GM12873 (cell line): Measurements from ENCODE around the gene NANOS1.

Experiments used
- CTCF ChIP-seq: IDR thresholded peaks from 2 replicates; pipeline ENCODE4 v1.5.1; 2012; ENCODE audit warnings: low read depth, mild to moderate bottlenecking, moderate library complexity, low read length, control low read depth; ENCODE audit not compliant: insufficient read depth; ENCODE audit errors: missing control alignments

The NANOS1 gene

GRCh38 chr10:119080521-119081259 is 51.2 kb downstream of the NANOS1 start, which contains the start of gene EIF3A:
TSS of gene EIF3A (minus strand) at chr10:119080817. CDS start at chr10:119080676, 141 bp downstream.
- TF ChIP-seq CTCF = no peak
